Panc1 (cell line): Measurements from ENCODE around the gene SMIM35. TPM values are rescaled to one million over a fixed set of nuclear protein-coding genes. Genes with fewer than 3 reads are reported as not detected.

ENCODE experiments used
- ATAC-seq: fragments of 200-7000 bp; cut with Tn5 transposase; 2 replicates; pipeline ENCODE4 v1.9.1; 2020; ENCODE audit warnings: mild to moderate bottlenecking, moderate library complexity
- BruUV-seq: library from RNA; stranded (reverse); fragments of 400-500 nt; replicated peaks from 2 replicates; lab custom pipeline; 2021; lab: Mats Ljungman, UMichigan
- CTCF ChIA-PET: fragments of 300-600 bp; sonication (Branson Sonifier 250); formaldehyde crosslinking; loops from one replicate; lab custom pipeline; 2022; ENCODE audit warnings: antibody characterized with exemption; lab: Charles Lee
- POLR2A ChIA-PET: fragments of 300-600 bp; sonication (Branson Sonifier 250); formaldehyde crosslinking; loops from one replicate; lab custom pipeline; 2022; ENCODE audit warnings: antibody characterized with exemption; lab: Charles Lee
- DNase-seq: peaks from one replicate; pipeline ENCODE4 v3.0.0-alpha.2; 2010; ENCODE audit warnings: low read depth, low spot score
- H3K27ac ChIP-seq: 2 replicates; pipeline ENCODE4 v1.5.1; 2011; ENCODE audit warnings: mild to moderate bottlenecking, low read length, inconsistent platforms
- H3K27me3 ChIP-seq: fragments of 200-500 bp; sonication (Bioruptor generic); 2 replicates; pipeline ENCODE4 v1.6.0; 2014; ENCODE audit warnings: low read length, inconsistent platforms; ENCODE audit not compliant: control insufficient read depth, insufficient read depth
- H3K36me3 ChIP-seq: fragments of 200-500 bp; sonication (Bioruptor generic); 2 replicates; pipeline ENCODE4 v1.5.1; 2014; ENCODE audit warnings: inconsistent platforms, mild to moderate bottlenecking, low read length, moderate library complexity; ENCODE audit not compliant: control insufficient read depth, insufficient read depth
- H3K4me1 ChIP-seq: 2 replicates; pipeline ENCODE4 v1.5.1; 2011; ENCODE audit warnings: inconsistent platforms, mild to moderate bottlenecking, low read length, moderate library complexity; ENCODE audit not compliant: control insufficient read depth, insufficient read depth
- H3K4me3 ChIP-seq, 2 experiments: 2 replicates each; pipeline ENCODE4 v1.5.1; 2011 to 2012; ENCODE audit warnings: low read depth in 2 of 2, low read length in 2 of 2, mild to moderate bottlenecking in 2 of 2, inconsistent platforms in 1 of 2, moderate library complexity in 1 of 2
- H3K9me3 ChIP-seq: fragments of 200-500 bp; sonication (Bioruptor generic); 2 replicates; pipeline ENCODE4 v1.5.1; 2014; ENCODE audit warnings: low read depth, mild to moderate bottlenecking, inconsistent platforms, low read length, moderate library complexity; ENCODE audit not compliant: control insufficient read depth, insufficient read depth
- CTCF ChIP-seq: fragments of 450-650 bp; IDR thresholded peaks from 2 replicates; pipeline ENCODE4 v1.5.1; 2017; ENCODE audit warnings: mild to moderate bottlenecking
- POLR2AphosphoS5 ChIP-seq: IDR thresholded peaks from 2 replicates; pipeline ENCODE4 v1.6.1; 2012; ENCODE audit warnings: mild to moderate bottlenecking, low read depth, low read length, moderate library complexity
- REST ChIP-seq, 2 experiments: IDR thresholded peaks; 2 replicates each; pipeline ENCODE4 v1.6.1; 2011 to 2012; ENCODE audit warnings: low read depth in 2 of 2, control low read depth in 1 of 2, low read length in 1 of 2, mild to moderate bottlenecking in 1 of 2, moderate library complexity in 1 of 2; ENCODE audit not compliant: insufficient read depth in 1 of 2
- SIN3A ChIP-seq: IDR thresholded peaks from 2 replicates; pipeline ENCODE4 v1.6.1; 2012; ENCODE audit warnings: low read depth, mild to moderate bottlenecking, low read length, moderate library complexity, borderline replicate concordance; ENCODE audit not compliant: insufficient read depth
- TCF7L2 ChIP-seq: IDR thresholded peaks from 2 replicates; pipeline ENCODE4 v1.6.1; 2011; ENCODE audit warnings: mild to moderate bottlenecking, low read depth, low read length, inconsistent platforms
- in situ Hi-C: cut with HindIII; loops from 2 replicates; pipeline ENCODE4 v1.10.0; 2016; ENCODE audit warnings: low sequenced_read_pairs, low pct_unique_long_range_greater_than_20kb
- intact Hi-C: fragments of 100-400 bp; cut with micrococcal nuclease; formaldehyde crosslinking; loops from one replicate; pipeline ENCODE4 v1.10.0; 2022; ENCODE audit not compliant: unreplicated experiment
- total RNA-seq: library from RNA; stranded (reverse); gene quantifications from one replicate; pipeline ENCODE4 v1.2.1, GENCODE V29; 2021; ENCODE audit not compliant: unreplicated experiment

Gene SMIM35
- total RNA-seq, 1 experiment from 2014 or later: not detected

GRCh38 chr11:118048472-118049370 lies 38.0 kb downstream of the SMIM35 start:
- TF ChIP-seq CTCF: no peak
- no peak for TF ChIP-seq POLR2AphosphoS5
- TF ChIP-seq SIN3A: no peak
- TF ChIP-seq REST (IDR thresholded peaks at IDR 0.05; ENCODE audit: insufficient read depth in 1 of 2, low read depth in 2 of 2, low read length in 1 of 2): no peak
- no peak for TF ChIP-seq TCF7L2
- H3K27me3 ChIP-seq: peaks cover 30% of the 10 kb centered on the region
- no peak overlapping the region for H3K27ac ChIP-seq
- CTCF ChIA-PET: interaction anchor here (0.7 to 1.0 kb wide), 3 partner anchors 18 to 102 kb away, joined by 3 to 5 read pairs (median 4); no protein-coding TSS in a partner anchor
- ATAC-seq (no peak), DNase-seq (no peak)
- in situ Hi-C loops: no loop called here
- no peak overlapping the region for H3K4me3 ChIP-seq
- H3K36me3 ChIP-seq: no peaks in the 10 kb centered on the region
- H3K9me3 ChIP-seq: no peaks in the 10 kb centered on the region
- H3K4me1 ChIP-seq: no peaks in the 10 kb centered on the region
- intact Hi-C loops: no loop called here
- POLR2A ChIA-PET: interaction anchor here (0.6 kb wide), 1 partner anchor 96 kb away, joined by 3 read pairs; no protein-coding TSS in a partner anchor
- BruUV-seq: no TSS peak

GRCh38 chr11:118047749-118048148 lies 39.0 kb downstream of the SMIM35 start:
- ATAC-seq (no peak), DNase-seq (no peak)
- Histone ChIP-seq H3K27me3 (peaks cover 33% of the 10 kb centered on the region), H3K4me1 (no peaks in the 10 kb centered on the region), H3K9me3 (no peaks in the 10 kb centered on the region), H3K27ac (no peak overlapping the region), H3K36me3 (no peaks in the 10 kb centered on the region), H3K4me3 (no peak overlapping the region)
- BruUV-seq: no TSS peak
- TF ChIP-seq POLR2AphosphoS5 (no peak), SIN3A (no peak), TCF7L2 (no peak), CTCF (no peak), REST (IDR thresholded peaks at IDR 0.05; ENCODE audit: insufficient read depth in 1 of 2, low read depth in 2 of 2, low read length in 1 of 2) (no peak)
- ChIA-PET CTCF (no interaction called here), POLR2A (no interaction called here)
- intact Hi-C loops: no loop called here
- in situ Hi-C loops: no loop called here
